GM21526 (cell line): ENCODE data around the gene ANKRD33.

Source experiments
- ATAC-seq: cut with Tn5 transposase; IDR thresholded peaks from one replicate; pipeline ENCODE4 v1.9.1; 2021; ENCODE audit warnings: moderate library complexity; ENCODE audit not compliant: unreplicated experiment, low FRiP score

ANKRD33 gene

GRCh38 chr12:51914034-51914923, 26.4 kb downstream of the ANKRD33 start:
- no peak for ATAC-seq

DNA sequence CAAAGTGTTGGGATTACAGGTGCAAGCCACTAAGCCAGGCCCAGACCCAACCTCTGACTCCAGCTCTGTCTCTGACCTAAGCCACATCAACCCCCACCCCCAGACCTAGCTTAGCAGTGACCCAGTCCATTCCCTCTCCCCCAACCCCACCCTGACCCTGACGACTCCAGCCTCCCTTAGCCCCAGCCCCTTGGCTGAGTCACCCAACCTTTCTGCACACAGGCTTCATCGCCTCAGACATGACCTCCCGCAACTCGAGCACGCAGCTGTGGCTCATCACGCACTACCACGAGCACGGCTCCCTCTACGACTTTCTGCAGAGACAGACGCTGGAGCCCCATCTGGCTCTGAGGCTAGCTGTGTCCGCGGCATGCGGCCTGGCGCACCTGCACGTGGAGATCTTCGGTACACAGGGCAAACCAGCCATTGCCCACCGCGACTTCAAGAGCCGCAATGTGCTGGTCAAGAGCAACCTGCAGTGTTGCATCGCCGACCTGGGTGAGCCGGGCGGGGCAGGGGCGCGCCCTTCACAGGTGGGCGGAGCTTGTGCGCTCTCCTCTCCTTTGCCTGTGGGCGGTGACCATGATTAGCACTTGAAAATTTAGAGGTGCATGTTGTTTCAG, 27.2 kb downstream of the ANKRD33 start:
- no peak for ATAC-seq

DNA sequence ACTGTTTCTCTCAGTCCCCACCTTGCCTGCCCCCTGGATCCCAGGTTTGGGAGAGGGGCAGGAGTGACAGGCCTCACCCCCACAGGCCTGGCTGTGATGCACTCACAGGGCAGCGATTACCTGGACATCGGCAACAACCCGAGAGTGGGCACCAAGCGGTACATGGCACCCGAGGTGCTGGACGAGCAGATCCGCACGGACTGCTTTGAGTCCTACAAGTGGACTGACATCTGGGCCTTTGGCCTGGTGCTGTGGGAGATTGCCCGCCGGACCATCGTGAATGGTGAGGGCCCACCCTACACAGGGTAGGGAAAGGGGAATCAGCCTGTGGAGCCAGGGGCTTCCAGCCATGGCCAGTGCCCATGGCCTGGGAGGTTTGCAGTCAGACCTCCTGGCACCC, 28.0 kb downstream of the ANKRD33 start:
- ATAC-seq = no peak

DNA sequence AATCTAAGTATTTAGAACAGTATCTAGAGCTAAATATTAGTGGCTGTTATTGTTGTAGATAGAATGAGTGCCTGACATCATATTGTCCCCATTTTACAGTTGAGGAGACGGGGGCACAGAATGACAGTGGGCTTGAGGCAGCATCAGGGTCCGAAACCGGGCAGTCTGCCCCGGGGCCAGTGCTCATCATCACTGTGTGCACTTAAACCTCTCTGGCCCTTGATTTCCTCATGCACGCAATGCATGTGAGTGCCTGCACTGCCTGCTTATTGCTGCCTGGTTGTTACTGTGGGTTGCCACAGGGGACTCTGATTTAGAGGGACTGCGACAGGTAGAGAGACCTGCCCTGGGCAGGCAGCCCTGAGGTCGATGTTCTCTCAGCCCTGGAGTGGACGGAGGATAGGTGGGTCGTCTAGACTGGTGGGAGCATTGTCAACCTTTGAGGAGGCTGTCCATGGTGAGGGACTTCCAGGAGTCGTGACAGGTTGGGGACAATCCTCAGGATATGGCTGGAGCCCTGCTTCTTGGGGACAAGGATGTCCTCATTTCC, 29.2 kb downstream of the ANKRD33 start:
- ATAC-seq = no peak

DNA sequence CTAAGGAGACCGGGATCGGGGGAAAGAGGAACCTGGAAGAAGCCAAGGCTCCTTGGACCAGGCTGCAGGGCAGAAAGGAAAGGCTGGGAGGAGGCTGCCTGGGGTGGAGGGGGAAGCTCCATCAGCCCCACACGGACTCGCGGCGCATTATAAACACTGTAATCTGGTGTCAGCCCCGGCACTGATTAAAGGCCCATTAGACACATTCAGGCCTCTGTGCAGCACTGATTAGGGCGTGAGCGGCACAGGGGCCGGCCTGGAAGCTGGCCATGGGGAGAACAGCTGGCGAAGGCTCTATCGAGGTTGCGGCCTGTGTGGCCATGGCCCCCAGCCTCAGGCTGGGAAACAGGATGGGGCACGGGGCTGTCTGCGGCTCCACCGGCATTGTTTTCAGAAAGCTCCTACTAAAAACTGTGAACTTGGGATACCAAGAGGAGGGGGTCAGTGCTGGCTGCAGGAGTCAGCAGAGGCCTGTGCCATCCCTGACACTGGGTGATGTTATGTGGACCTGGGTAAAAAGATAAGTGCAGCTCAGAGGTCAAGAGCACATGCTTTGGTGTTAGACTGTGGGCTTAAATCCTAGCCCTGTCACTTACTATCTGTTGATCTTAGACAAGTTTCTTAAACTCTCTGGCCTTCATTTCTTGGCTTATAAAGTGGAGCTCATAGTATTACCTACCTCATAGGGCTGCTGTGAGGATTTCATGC, 30.0 kb downstream of the ANKRD33 start:
- ATAC-seq = no peak

DNA sequence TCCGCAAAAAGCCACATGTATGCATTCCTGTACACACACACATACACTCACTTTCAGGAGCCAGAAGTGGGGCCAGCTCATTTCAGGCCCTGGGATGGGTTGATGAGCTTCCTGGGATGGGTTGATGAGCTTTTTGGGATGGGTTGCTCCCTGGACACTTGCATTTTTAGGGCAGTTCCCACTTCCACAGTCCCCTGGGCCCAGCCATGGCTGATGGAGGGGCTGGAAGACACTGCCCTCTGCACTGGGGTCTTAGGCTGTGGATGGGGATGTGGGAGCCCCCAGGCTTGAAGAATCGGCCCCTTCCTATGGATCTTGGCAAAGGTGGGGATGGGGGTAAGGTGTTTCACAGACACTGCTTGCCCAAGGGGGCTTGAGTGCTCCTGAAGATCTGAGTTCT, 32.1 kb downstream of the ANKRD33 start:
- ATAC-seq = no peak

GRCh38 chr12:51921017-51921725, 33.3 kb downstream of the ANKRD33 start:
- ATAC-seq = no peak

GRCh38 chr12:51922146-51922545, 34.2 kb downstream of the ANKRD33 start:
- ATAC-seq = no peak

- ATAC-seq = no peak
Observed at GRCh38 chr12:51922762-51923505, 35.0 kb downstream of the ANKRD33 start.

DNA sequence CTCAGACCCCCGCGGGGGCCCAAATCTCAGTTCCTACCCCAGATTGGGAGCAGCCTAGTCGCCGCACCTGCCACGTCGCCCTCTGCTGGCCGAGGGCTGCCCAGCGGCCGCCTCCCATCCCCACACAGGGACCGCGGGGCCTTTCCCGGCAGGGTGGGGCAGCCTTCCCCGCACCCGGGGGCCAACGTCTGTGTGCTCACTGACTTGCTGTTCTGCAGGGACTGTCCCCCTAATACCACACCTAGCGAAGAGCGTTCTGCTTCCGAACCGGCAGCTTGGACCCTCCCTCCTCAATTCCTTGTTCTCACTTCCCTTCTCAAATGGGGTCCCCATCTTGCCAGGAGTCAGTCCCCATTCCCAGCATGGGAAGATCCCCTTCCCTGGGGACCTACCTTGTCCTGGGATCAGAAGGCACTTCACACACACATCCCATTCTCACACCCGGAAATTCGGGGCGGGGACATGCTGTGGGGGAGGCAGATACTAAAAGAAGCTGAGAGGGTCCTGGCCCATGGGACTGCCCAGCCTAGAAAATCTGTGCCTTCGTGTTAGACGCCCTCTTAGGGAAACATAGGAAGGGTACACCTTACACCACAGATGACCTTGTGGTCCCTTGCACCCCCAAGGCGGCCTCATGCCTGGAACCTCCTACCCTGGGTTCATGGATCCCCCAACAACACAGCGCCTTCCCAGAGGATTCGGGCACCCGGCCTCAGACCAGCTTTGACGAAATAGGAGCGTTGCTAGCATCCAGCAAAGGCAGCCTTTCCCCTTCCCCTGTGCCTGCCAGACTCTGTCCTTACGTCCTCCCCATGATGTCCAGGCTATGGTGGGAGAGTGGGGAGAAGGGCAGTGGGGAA, 35.8 kb downstream of the ANKRD33 start:
- ATAC-seq = no peak

DNA sequence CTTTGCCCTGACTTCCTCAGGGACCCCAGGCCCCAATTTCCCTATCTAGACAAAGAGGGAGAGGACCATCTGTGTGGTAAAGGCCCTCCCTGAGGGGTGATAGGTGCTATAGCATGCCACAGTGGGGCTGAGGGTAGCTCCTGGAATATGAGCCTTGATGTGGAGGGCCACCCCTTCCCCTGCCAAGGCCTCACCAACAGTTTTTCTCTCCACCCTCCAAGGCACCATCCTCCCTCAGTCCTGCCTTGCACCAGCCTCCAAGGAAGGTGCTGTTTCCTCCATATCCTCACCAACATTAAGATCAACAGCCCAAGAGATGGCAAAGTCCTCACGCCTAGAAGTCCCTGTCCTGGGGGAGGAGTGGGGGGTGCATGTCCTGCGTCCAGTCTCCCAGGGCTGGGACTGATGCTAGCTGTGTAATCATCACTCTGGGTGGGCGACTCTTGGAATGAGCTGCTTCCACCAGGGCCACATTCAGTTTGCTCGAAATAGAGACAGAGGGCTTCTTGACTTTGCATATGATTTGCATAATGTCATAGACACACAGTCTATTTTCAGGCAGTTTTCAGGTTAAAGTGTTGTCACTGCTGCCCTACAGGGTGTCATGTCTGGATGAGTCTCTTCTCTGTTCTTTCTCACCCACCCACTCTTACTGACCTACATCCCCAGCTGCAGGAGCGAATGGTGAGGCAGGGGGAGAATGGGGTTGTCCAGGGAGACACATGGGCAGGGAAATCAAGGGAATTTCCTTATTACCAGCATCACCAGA, 36.8 kb downstream of the ANKRD33 start:
- ATAC-seq = no peak

GRCh38 chr12:51925346-51926063, 37.6 kb downstream of the ANKRD33 start:
- ATAC-seq = no peak

GRCh38 chr12:51926064-51926632, 38.2 kb downstream of the ANKRD33 start:
- ATAC-seq = no peak

GRCh38 chr12:51926718-51927117, 38.8 kb downstream of the ANKRD33 start:
- no peak for ATAC-seq

- no peak for ATAC-seq
Observed at GRCh38 chr12:51932218-51933076, 44.5 kb downstream of the ANKRD33 start.

GRCh38 chr12:51934080-51934479, 46.2 kb downstream of the ANKRD33 start:
- no peak for ATAC-seq
